Mammary epithelial cell (primary cell): ENCODE results near the gene YTHDC1.

Experiments used
- CTCF ChIP-seq, 2 donors: IDR thresholded peaks in 1 of 2; conservative IDR thresholded peaks in 1 of 2; 2 replicates each; pipeline ENCODE4 v1.5.1; 2011 to 2012; ENCODE audit warnings: inconsistent platforms in 2 of 2, low read length in 2 of 2, mild to moderate bottlenecking in 2 of 2, control low read depth in 1 of 2, low read depth in 1 of 2; ENCODE audit not compliant: insufficient read depth in 1 of 2; ENCODE audit errors: extremely low read depth in 1 of 2
- EZH2 ChIP-seq: IDR thresholded peaks from 2 replicates; pipeline ENCODE4 v1.6.1; 2012; ENCODE audit warnings: low read length, inconsistent platforms, borderline replicate concordance

- TF ChIP-seq CTCF (conservative IDR thresholded peaks at IDR 0.05 in 1 of 2, IDR thresholded peaks at IDR 0.05 in 1 of 2; ENCODE audit: extremely low read depth in 1 of 2, insufficient read depth in 1 of 2, low read depth in 1 of 2, low read length in 2 of 2) = no peak
- TF ChIP-seq EZH2 = no peak
Observed at GRCh38 chr4:68297137-68297536, 52.8 kb downstream of the YTHDC1 start.
